Measurements from ENCODE around the gene LGALS16. TPM values are rescaled to one million over a fixed set of nuclear protein-coding genes. Genes with fewer than 3 reads are reported as not detected.

The LGALS16 gene, protein sequence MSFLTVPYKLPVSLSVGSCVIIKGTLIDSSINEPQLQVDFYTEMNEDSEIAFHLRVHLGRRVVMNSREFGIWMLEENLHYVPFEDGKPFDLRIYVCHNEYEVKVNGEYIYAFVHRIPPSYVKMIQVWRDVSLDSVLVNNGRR
- total RNA-seq, result not detected in 2 replicates

DNA sequence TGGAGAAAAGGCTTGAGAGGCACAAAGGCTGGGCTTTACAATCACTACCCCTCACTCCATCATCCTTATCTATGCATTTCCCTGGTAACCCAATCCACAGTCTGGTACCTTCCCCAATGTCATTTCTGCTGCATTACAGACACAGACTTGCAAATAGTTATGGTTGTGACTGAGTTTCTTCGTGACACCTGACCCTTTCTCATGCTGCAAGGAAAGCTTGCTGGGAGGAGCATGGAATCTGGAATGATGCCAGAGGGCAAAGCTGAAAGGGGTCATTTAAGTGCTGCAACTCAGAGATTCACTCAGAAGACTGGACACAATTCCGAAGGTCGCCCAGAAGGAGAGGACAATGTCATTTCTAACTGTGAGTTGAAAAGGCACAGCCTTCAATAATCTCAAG lies at the start of gene LGALS16:
LGALS16 (plus strand) TSS at position 301 of the 400 bp plus-strand sequence; CDS start at position 350, 49 bp downstream.

DNA sequence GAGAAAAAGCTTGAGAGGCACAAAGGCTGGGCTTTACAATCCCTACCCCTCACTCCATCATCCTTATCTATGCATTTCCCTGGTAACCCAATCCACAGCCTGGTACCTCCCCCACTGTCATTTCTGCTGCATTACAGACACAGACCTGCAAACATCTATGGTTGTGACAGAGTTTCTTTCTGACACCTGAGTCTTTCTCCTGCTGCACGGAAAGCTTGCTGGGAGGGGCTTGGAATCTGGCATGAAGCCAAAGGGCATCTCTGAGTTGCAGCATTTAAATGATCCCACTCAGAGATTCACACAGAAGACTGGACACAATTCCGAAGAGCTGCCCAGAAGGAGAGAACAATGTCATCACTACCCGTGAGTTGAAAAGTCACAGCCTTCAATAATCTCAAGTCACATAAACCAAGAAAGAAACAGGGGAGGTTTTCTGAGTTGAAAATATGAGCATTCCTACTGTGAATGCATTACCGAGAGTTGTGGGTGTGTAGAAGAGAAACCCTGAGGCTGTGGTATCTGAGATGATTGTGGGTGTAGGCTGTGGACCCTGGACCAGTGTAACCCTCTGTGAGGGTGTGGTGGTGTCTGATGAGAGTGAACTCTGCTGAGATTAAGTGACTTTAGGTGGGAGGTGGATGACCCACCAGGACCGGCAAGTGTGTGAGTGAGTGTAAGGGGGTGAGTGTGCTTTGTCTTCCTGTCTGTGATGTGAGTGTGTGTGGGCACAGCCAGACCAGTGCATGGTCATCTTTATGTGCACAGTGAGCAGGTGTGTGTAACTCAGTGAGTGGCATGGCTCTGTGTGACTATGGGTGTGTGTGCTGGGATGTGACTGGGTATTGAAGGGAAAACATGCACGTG lies 48.7 kb downstream of the LGALS16 start, which contains the start of gene LGALS14:
LGALS14 (plus strand) TSS at position 301 of the 864 bp plus-strand sequence; CDS start at position 349, 48 bp downstream.

Small RNA genes within 50 kb of the gene (small RNA-seq; reads per million reads assigned to genes)
- not detected for gene AC005176.2
- not detected for gene RPS29P27
- not detected for gene RPS29P30

Other genes with a start within 250 kb of the LGALS16 start
- gene ZFP36, start 249.1 kb upstream of the LGALS16 start, total RNA-seq, result 2.9 and 3.2 TPM in 2 replicates
- gene PLEKHG2, start 243.2 kb upstream of the LGALS16 start, total RNA-seq, result 31.7 and 36.9 TPM in 2 replicates
- gene RPS16, start 220.0 kb upstream of the LGALS16 start, total RNA-seq, result 47.4 and 84.9 TPM in 2 replicates
- gene SUPT5H, start 210.3 kb upstream of the LGALS16 start, total RNA-seq, result 85.1 and 98.3 TPM in 2 replicates
- 55.0 and 57.8 TPM in 2 replicates for gene TIMM50, start 175.1 kb upstream of the LGALS16 start, total RNA-seq
- gene DLL3, start 157.0 kb upstream of the LGALS16 start, total RNA-seq, result 0.29 and 0.65 TPM in 2 replicates
- gene SELENOV, start 140.8 kb upstream of the LGALS16 start, total RNA-seq, result not detected in 2 replicates
- gene EID2B, start 123.1 kb upstream of the LGALS16 start, total RNA-seq, result 2.0 and 4.6 TPM in 2 replicates
- gene EID2, start 115.8 kb upstream of the LGALS16 start, total RNA-seq, result 9.6 and 11.8 TPM in 2 replicates
- not detected in 2 replicates for gene LGALS13, start 53.4 kb upstream of the LGALS16 start, total RNA-seq
- not detected in 2 replicates for gene LGALS14, start 48.6 kb downstream of the LGALS16 start, total RNA-seq
- gene CLC, start 82.1 kb downstream of the LGALS16 start, total RNA-seq, result not detected in 2 replicates
- not detected in 2 replicates for gene LEUTX, start 122.9 kb downstream of the LGALS16 start, total RNA-seq
- 22.6 and 28.1 TPM in 2 replicates for gene DYRK1B, start 178.2 kb downstream of the LGALS16 start, total RNA-seq
- gene FBL, start 190.5 kb downstream of the LGALS16 start, total RNA-seq, result 158 and 163 TPM in 2 replicates

Measured in vein endothelial cell (primary cell).